HepG2 (cell line): ENCODE results near the gene KIRREL3. TPM values are rescaled to one million over a fixed set of nuclear protein-coding genes. Genes with fewer than 3 reads are reported as not detected.

Experiments
- ATAC-seq: fragments of 200-7000 bp; cut with Tn5 transposase; 3 replicates; pipeline ENCODE4 v1.9.1; 2020; ENCODE audit warnings: mild to moderate bottlenecking, moderate library complexity
- BruUV-seq: library from RNA; stranded (reverse); fragments of 400-500 nt; replicated peaks from 2 replicates; lab custom pipeline; 2021; lab: Mats Ljungman, UMichigan
- CTCF ChIA-PET: fragments of 300-600 bp; formaldehyde crosslinking; extraction: SDS; loops from one replicate; lab custom pipeline; 2021; ENCODE audit warnings: low total read pairs, inconsistent platforms, low intra/inter-chr PET ratio; lab: Yijun Ruan, JAX
- POLR2A ChIA-PET: fragments of 350-600 bp; sonication (Branson Sonifier 250); formaldehyde crosslinking; loops from one replicate; lab custom pipeline; 2020; ENCODE audit warnings: antibody characterized with exemption, inconsistent platforms; lab: Yijun Ruan, JAX
- DNase-seq: peaks from one replicate; pipeline ENCODE4 v3.0.0-alpha.2; 2015; ENCODE audit warnings: low spot score
- FAIRE-seq: peaks from 3 replicates; lab custom pipeline; 2011; peaks lifted over from hg19 to GRCh38; lab: Jason Lieb, UNC
- H2AFZ ChIP-seq: one replicate; pipeline ENCODE4 v1.6.1; 2011; ENCODE audit warnings: low read length, inconsistent platforms
- H3K27ac ChIP-seq: fragments of 300-600 bp; 3 replicates; pipeline ENCODE4 v1.8.0; 2011; ENCODE audit warnings: mixed run types, mild to moderate bottlenecking, mixed read lengths, low read length, inconsistent platforms; ENCODE audit not compliant: insufficient read depth; ENCODE audit errors: extremely low read length
- H3K27me3 ChIP-seq, 2 experiments: fragments of 200-600 bp in 1 of 2; 2 replicates in 1 of 2; 3 replicates in 1 of 2; pipeline versions ENCODE4 v1.6.0 to v1.8.0; 2011; ENCODE audit warnings: low read length in 2 of 2, mild to moderate bottlenecking in 2 of 2, moderate library complexity in 2 of 2, inconsistent platforms in 1 of 2; ENCODE audit not compliant: insufficient read depth in 2 of 2, control insufficient read depth in 1 of 2
- H3K36me3 ChIP-seq, 2 experiments: fragments of 200-600 bp in 1 of 2; replicated peaks in 1 of 2; 2 replicates in 1 of 2; 3 replicates in 1 of 2; pipeline versions ENCODE4 v1.5.1 to v1.8.0; 2011; ENCODE audit warnings: low read length in 2 of 2, inconsistent platforms in 1 of 2; ENCODE audit not compliant: insufficient read depth in 2 of 2, control insufficient read depth in 1 of 2
- H3K4me1 ChIP-seq: 2 replicates; pipeline ENCODE4 v1.5.1; 2012; ENCODE audit warnings: low read length, inconsistent platforms; ENCODE audit not compliant: insufficient read depth
- H3K4me2 ChIP-seq: 2 replicates; pipeline ENCODE4 v1.6.0; 2011; ENCODE audit warnings: low read depth, low read length, inconsistent platforms
- H3K4me3 ChIP-seq, 3 experiments: fragments of 200-600 bp in 1 of 3; sonication (generic), shearing (Covaris generic) in 1 of 3; replicated peaks in 1 of 3; 2 replicates each; pipeline ENCODE4 v1.5.1; 2011 to 2016; ENCODE audit warnings: low read length in 3 of 3, inconsistent platforms in 2 of 3, low read depth in 2 of 3, mild to moderate bottlenecking in 2 of 3, control low read depth in 1 of 3, mixed read lengths in 1 of 3; ENCODE audit not compliant: insufficient read depth in 1 of 3
- H3K79me2 ChIP-seq: one replicate; pipeline ENCODE4 v1.6.1; 2011; ENCODE audit warnings: low read length, inconsistent platforms; ENCODE audit not compliant: insufficient read depth
- H3K9ac ChIP-seq: 2 replicates; pipeline ENCODE4 v1.6.0; 2011; ENCODE audit warnings: mild to moderate bottlenecking, low read depth, low read length, inconsistent platforms; ENCODE audit not compliant: insufficient read depth
- H3K9me3 ChIP-seq: 2 replicates; pipeline ENCODE4 v1.5.1; 2012; ENCODE audit warnings: mild to moderate bottlenecking, low read length
- H4K20me1 ChIP-seq: 2 replicates; pipeline ENCODE4 v1.6.0; 2011; ENCODE audit warnings: inconsistent platforms, mild to moderate bottlenecking, low read length, moderate library complexity; ENCODE audit not compliant: insufficient read depth
- GLMP ChIP-seq: sonication (generic); formaldehyde crosslinking; IDR thresholded peaks from 2 replicates; pipeline ENCODE4 v1.9.0; 2021; ENCODE audit warnings: missing genetic modification reagents, mild to moderate bottlenecking, borderline replicate concordance
- JDP2 ChIP-seq: sonication (generic); formaldehyde crosslinking; IDR thresholded peaks from 2 replicates; pipeline ENCODE4 v1.8.1; 2022; ENCODE audit warnings: missing genetic modification reagents, borderline replicate concordance
- KDM3A ChIP-seq: IDR thresholded peaks from 2 replicates; pipeline ENCODE4 v1.6.1; 2018; ENCODE audit warnings: low read depth, missing compliant biosample characterization
- MIER2 ChIP-seq: IDR thresholded peaks from 2 replicates; pipeline ENCODE4 v1.6.1; 2016; ENCODE audit warnings: missing biosample characterization, missing genetic modification reagents
- TAF15 ChIP-seq: fragments of 200-400 bp; formaldehyde crosslinking; IDR thresholded peaks from one replicate; pipeline ENCODE4 v1.6.1; 2018; ENCODE audit warnings: mild to moderate bottlenecking, low read depth, low read length; ENCODE audit not compliant: poor library complexity, severe bottlenecking
- TCF12 ChIP-seq, 2 experiments: fragments of 450-650 bp in 1 of 2; sonication (generic) in 1 of 2; formaldehyde crosslinking in 1 of 2; IDR thresholded peaks; 2 replicates each; pipeline versions ENCODE4 v1.6.1 to v1.8.0; 2017 to 2022; ENCODE audit warnings: antibody characterized with exemption in 1 of 2, mild to moderate bottlenecking in 1 of 2, missing genetic modification reagents in 1 of 2, moderate library complexity in 1 of 2
- ZFP36 ChIP-seq: fragments of 150-350 bp; IDR thresholded peaks from 2 replicates; pipeline ENCODE4 v1.6.1; 2018; ENCODE audit warnings: borderline replicate concordance, low read length, low read depth; ENCODE audit not compliant: partially characterized antibody
- ZNF383 ChIP-seq: sonication (generic); formaldehyde crosslinking; IDR thresholded peaks from 2 replicates; pipeline ENCODE4 v1.4.0; 2020; ENCODE audit warnings: missing genetic modification reagents, mild to moderate bottlenecking, borderline replicate concordance
- ZNF546 ChIP-seq: sonication (generic); formaldehyde crosslinking; conservative IDR thresholded peaks from 2 replicates; pipeline ENCODE4 v1.8.1; 2023; ENCODE audit warnings: mild to moderate bottlenecking, missing genetic modification reagents
- ZNF839 ChIP-seq: sonication (generic); formaldehyde crosslinking; IDR thresholded peaks from 2 replicates; pipeline ENCODE4 v1.4.0; 2020; ENCODE audit warnings: missing genetic modification reagents, mild to moderate bottlenecking, borderline replicate concordance
- WGBS: methylation state at CpG from one replicate; pipeline ENCODE4 v1.1.6; 2017; ENCODE audit warnings: low lambda C conversion rate; 5-methylcytosine and 5-hydroxymethylcytosine counted together
- in situ Hi-C: cut with HindIII; loops from 2 replicates; pipeline ENCODE4 v1.10.0; 2017; ENCODE audit warnings: low pct_unique_long_range_greater_than_20kb; ENCODE audit not compliant: extremely low pct_ligation_motif_present
- intact Hi-C: fragments of 100-400 bp; cut with micrococcal nuclease; formaldehyde crosslinking; loops from one replicate; pipeline ENCODE4 v1.10.0; 2022; ENCODE audit not compliant: unreplicated experiment
- polyA plus RNA-seq, 8 experiments: library from polyadenylated mRNA; depleted of rRNA in 3 of 8; stranded (reverse) in 7 of 8; unstranded in 1 of 8; fragments of >200 nt; fragmentation: Illumina TruSeq in 4 of 8; extraction: Trizol in 4 of 8; gene quantifications; 2 replicates each; pipeline versions ENCODE4 v1.2.1 to v1.2.3, GENCODE V29; 2011 to 2016; ENCODE audit warnings: low read depth in 4 of 8, missing spikeins in 1 of 8, mixed read lengths in 1 of 8; ENCODE audit not compliant: insufficient read depth in 1 of 8
- total RNA-seq, 5 experiments: library from RNA; depleted of rRNA; stranded (reverse); fragments of >200 nt; fragmentation: Illumina TruSeq; extraction: Trizol; gene quantifications; 2 replicates each; pipeline ENCODE4 v1.2.3, GENCODE V29; 2016; ENCODE audit warnings: low read depth in 1 of 5
- TF ChIP-seq, protein P1 (sequence below): sonication (generic); formaldehyde crosslinking; IDR thresholded peaks from 2 replicates; pipeline ENCODE4 v1.4.0; 2020; ENCODE audit warnings: missing genetic modification reagents
- TF ChIP-seq, protein P2 (sequence below): sonication (generic); IDR thresholded peaks from 2 replicates; pipeline ENCODE4 v1.6.1; 2016; ENCODE audit warnings: low read depth, borderline replicate concordance
- TF ChIP-seq, protein P3 (sequence below): sonication (generic); formaldehyde crosslinking; IDR thresholded peaks from 2 replicates; pipeline ENCODE4 v1.4.0; 2020; ENCODE audit warnings: mild to moderate bottlenecking, missing genetic modification reagents

KIRREL3 gene
- total and polyA plus RNA-seq, 2 of the 13 experiments (the other 11 are each of a cell fraction or from before 2014, with no cell fraction given), result not detected

DNA sequence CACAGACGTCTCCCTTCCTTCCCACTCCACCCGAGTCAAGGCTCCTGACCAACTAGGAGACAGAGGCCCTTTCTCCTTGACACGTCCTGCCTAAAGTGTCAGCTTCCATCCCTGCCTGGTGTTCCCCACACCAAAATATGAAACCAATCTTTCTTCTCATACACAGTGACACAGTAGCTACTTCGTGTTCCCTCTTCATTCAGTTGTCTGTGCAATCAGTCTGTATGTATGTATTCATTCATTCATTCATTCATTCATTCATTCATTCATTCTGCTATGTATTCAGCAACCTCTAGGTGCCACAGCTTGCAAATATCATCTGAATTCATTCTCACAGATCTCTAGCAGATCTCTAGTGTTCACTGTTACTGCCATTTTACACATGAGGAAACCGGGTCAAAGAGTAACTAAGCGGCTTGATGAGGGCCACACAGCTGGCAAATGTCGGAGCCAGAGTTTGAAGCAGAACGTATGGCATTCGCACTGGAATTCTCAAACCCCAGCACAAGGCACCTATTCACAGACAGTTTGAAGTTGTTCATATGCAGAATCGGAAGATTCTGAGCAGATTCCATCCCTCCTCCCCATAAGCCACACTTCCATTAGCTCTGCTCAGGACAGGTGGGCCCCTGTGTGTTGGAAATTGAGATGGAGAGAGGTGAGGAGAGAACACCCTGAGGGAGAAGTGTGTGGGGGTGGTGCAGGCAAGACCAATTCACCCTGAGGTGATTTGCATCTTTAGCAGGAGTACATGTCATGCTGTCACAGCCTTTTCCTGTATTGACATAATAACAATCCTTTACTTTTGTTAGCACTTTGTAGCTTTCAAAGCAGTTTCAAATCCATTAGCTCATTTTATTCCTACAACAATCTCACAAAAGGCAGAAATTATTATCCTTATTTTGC lies 369.4 kb downstream of the KIRREL3 start (continued):
- TF ChIP-seq, protein P1, sequence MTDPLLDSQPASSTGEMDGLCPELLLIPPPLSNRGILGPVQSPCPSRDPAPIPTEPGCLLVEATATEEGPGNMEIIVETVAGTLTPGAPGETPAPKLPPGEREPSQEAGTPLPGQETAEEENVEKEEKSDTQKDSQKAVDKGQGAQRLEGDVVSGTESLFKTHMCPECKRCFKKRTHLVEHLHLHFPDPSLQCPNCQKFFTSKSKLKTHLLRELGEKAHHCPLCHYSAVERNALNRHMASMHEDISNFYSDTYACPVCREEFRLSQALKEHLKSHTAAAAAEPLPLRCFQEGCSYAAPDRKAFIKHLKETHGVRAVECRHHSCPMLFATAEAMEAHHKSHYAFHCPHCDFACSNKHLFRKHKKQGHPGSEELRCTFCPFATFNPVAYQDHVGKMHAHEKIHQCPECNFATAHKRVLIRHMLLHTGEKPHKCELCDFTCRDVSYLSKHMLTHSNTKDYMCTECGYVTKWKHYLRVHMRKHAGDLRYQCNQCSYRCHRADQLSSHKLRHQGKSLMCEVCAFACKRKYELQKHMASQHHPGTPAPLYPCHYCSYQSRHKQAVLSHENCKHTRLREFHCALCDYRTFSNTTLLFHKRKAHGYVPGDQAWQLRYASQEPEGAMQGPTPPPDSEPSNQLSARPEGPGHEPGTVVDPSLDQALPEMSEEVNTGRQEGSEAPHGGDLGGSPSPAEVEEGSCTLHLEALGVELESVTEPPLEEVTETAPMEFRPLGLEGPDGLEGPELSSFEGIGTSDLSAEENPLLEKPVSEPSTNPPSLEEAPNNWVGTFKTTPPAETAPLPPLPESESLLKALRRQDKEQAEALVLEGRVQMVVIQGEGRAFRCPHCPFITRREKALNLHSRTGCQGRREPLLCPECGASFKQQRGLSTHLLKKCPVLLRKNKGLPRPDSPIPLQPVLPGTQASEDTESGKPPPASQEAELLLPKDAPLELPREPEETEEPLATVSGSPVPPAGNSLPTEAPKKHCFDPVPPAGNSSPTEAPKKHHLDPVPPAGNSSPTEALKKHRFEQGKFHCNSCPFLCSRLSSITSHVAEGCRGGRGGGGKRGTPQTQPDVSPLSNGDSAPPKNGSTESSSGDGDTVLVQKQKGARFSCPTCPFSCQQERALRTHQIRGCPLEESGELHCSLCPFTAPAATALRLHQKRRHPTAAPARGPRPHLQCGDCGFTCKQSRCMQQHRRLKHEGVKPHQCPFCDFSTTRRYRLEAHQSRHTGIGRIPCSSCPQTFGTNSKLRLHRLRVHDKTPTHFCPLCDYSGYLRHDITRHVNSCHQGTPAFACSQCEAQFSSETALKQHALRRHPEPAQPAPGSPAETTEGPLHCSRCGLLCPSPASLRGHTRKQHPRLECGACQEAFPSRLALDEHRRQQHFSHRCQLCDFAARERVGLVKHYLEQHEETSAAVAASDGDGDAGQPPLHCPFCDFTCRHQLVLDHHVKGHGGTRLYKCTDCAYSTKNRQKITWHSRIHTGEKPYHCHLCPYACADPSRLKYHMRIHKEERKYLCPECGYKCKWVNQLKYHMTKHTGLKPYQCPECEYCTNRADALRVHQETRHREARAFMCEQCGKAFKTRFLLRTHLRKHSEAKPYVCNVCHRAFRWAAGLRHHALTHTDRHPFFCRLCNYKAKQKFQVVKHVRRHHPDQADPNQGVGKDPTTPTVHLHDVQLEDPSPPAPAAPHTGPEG (CRISPR knock-in tag), result no peak
- TF ChIP-seq GLMP (CRISPR knock-in tag) (no peak), JDP2 (CRISPR knock-in tag) (no peak)

DNA sequence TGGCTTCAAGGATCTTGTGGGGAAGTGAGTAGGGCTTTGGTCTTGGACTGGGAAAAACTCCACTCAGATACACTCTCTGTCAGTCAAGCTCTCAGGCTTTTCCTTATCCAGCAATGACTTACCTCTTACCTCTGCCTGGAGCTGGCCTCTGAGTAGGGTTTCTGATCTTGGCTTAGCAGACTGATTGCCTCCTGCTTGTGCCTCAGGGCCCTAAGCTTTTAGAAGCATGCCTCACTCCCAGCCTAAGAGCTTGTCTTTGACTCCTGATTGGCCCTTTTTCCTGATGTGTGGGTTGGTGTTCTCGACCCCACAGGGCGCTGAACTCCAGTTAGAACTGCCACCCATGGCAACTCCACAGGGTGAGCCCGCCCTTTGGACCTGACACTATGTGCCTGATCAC lies 370.1 kb downstream of the KIRREL3 start:
- Histone ChIP-seq H3K27me3 (no peaks in the 10 kb centered on the region), H3K4me2 (no peak overlapping the region), H3K4me1 (peaks cover 7% of the 10 kb centered on the region), H3K27ac (no peak overlapping the region), H3K4me3 (no peak overlapping the region), H4K20me1 (no peaks in the 10 kb centered on the region), H3K9ac (no peak overlapping the region), H3K36me3 (no peaks in the 10 kb centered on the region), H2AFZ (no peak overlapping the region), H3K9me3 (no peaks in the 10 kb centered on the region), H3K79me2 (no peaks in the 10 kb centered on the region)
- FAIRE-seq, result no peak
- BruUV-seq, result no TSS peak
- intact Hi-C loops (no loop called here), in situ Hi-C loops (no loop called here)
- POLR2A ChIA-PET, result no interaction called here
- DNase-seq, result no peak
- no peak for ATAC-seq
- CTCF ChIA-PET, result no interaction called here
- WGBS, result 0% methylated on average over 1 of the region's 3 CpGs
- TF ChIP-seq MIER2 (CRISPR knock-in tag), result no peak
- no peak for TF ChIP-seq ZNF546
- TF ChIP-seq ZFP36, result no peak
- no peak for TF ChIP-seq ZNF839 (CRISPR knock-in tag)
- TF ChIP-seq, protein P2, sequence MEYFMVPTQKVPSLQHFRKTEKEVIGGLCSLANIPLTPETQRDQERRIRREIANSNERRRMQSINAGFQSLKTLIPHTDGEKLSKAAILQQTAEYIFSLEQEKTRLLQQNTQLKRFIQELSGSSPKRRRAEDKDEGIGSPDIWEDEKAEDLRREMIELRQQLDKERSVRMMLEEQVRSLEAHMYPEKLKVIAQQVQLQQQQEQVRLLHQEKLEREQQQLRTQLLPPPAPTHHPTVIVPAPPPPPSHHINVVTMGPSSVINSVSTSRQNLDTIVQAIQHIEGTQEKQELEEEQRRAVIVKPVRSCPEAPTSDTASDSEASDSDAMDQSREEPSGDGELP, result no peak
- TF ChIP-seq KDM3A (CRISPR knock-in tag), result no peak
- TF ChIP-seq TCF12 (IDR thresholded peaks at IDR 0.05), result no peak
- no peak for TF ChIP-seq TCF12 (CRISPR knock-in tag; IDR thresholded peaks at IDR 0.05)
- no peak for TF ChIP-seq TAF15
- TF ChIP-seq, protein P3, sequence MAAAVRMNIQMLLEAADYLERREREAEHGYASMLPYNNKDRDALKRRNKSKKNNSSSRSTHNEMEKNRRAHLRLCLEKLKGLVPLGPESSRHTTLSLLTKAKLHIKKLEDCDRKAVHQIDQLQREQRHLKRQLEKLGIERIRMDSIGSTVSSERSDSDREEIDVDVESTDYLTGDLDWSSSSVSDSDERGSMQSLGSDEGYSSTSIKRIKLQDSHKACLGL (CRISPR knock-in tag), result no peak
- TF ChIP-seq ZNF383 (CRISPR knock-in tag), result no peak
